ENCODE results near the gene AKT3. TPM values are rescaled to one million over a fixed set of nuclear protein-coding genes. Genes with fewer than 3 reads are reported as not detected.
A peak's percentile ranks its signal among the peaks of the same experiment; 100 is the strongest.

The AKT3 gene
- total RNA-seq, 1 experiment from 2014 or later = 31.3 TPM

DNA sequence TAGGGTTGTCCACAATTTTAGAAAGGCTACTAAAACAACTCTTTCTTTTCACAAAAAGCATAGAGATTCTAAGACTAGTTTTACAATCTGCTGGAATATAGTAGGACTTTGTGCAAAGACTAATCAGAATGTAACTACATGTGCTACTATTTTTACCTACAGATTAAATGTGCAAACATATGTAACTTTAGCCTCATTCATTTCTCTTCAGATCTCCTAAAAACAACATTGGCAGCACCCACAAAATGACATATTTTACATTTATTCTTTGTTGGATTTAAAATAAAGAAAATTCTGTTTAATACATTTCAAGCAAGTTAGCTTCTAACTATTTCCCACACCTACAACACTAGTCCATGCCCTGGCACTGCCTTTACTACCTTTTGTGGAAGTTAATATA lies 292.2 kb downstream of the AKT3 start:
- in situ Hi-C loops (cut with HindIII; ENCODE audit: low pct_unique_long_range_greater_than_20kb, low sequenced_read_pairs) = no loop called here

DNA sequence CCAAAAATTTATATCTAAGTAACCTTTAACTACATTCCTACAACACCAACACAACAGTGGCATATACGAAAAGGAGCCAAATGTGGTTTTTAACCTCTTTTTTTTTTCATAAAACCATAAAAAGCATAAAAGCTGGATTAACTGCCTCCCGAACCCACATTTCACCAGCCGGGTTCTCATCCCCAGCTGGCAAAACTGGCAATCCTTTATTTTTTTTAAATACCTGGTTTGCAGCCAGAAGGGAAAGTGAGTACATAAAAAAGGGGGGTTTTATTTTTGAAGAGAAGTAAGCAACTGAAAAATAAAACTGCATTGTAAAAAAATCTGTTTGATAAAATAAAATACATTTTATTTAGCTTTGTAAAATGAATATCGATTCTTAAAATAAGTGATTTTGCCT lies 295.4 kb downstream of the AKT3 start:
- DNase-seq (ENCODE audit: low read depth) = no peak
- in situ Hi-C loops (cut with HindIII; ENCODE audit: low pct_unique_long_range_greater_than_20kb, low sequenced_read_pairs) = no loop called here

More for the DNA sequence above, 292.2 kb downstream of the AKT3 start:
- DNase-seq (ENCODE audit: low read depth) = no peak

DNA sequence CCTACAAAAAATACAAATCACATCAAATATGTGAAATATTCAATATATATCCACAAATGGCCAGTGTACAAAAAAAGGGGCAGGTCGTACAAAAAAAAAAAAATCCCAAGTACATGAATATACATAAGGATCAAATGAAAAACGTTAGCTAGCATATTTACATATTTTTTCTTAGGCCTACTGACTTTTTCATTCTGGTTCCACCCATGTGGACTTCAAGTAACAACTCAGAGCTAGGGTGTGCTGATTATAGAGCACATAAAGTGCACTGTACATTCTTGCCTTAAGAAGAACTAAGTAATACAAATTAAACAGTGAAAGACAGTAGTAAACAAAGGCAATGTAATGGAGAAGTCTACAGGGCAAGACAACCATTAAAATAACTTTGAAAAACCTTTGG lies 297.0 kb downstream of the AKT3 start:
- in situ Hi-C loops (cut with HindIII; ENCODE audit: low pct_unique_long_range_greater_than_20kb, low sequenced_read_pairs) = no loop called here
- DNase-seq (ENCODE audit: low read depth) = no peak

DNA sequence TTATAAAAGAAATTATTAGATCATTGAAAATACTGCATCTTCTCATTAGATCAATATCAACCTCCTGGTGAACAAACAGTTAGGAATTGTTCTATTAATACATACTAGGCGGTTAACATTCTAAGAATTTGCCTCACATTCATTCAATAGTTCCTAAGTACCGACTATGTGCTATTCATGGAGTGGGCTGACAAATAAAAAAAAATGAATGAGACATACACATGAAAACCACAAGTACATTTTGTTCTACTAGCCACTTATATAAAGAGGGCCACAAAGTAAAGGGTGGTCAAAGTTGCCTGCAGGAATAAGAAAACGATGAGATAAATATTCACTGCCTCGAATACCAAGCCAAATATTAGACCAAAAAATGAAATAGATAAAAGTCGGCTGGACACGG lies 299.8 kb downstream of the AKT3 start:
- in situ Hi-C loops (cut with HindIII; ENCODE audit: low pct_unique_long_range_greater_than_20kb, low sequenced_read_pairs) = no loop called here
- DNase-seq (ENCODE audit: low read depth) = no peak

DNA sequence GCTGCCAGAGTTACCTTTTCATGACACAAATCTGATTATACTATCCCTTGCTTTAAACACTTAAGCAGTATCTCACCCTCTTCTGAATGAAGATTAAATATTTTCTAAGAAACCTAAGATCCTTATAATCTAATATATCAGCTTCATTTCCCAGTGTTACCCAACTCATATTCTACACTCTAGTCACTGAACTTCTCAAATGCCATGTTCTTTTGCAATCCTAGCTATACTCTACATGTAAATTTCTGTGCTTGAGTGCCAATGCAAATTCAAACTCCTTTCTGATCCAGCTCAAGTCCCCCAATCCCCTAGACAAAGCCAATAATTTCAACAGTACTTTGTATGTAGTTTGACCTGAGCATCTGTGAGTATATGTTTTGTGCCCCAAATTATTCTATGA lies 300.3 kb downstream of the AKT3 start:
- in situ Hi-C loops (cut with HindIII; ENCODE audit: low pct_unique_long_range_greater_than_20kb, low sequenced_read_pairs) = no loop called here
- DNase-seq (ENCODE audit: low read depth) = no peak

DNA sequence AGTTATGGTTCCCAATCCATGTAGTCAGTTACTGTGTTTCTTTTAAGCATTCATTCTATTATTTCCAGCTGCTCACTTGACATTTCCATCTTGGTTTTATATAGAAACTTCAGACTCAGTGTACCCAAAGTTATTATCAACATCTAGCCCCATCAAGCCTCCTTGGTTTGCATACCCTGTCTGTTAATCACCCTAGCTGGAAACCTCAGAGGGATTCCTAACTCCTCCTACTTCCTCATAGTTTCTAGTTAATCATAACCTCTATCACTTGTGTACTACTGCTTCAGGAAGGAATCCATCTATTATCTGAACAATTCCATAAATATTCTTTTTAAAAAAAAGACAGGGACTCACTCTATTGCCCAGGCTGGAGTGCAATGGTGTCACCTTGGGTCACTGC lies 300.9 kb downstream of the AKT3 start:
- in situ Hi-C loops (cut with HindIII; ENCODE audit: low pct_unique_long_range_greater_than_20kb, low sequenced_read_pairs) = no loop called here
- DNase-seq (ENCODE audit: low read depth) = peak; percentile 50

DNA sequence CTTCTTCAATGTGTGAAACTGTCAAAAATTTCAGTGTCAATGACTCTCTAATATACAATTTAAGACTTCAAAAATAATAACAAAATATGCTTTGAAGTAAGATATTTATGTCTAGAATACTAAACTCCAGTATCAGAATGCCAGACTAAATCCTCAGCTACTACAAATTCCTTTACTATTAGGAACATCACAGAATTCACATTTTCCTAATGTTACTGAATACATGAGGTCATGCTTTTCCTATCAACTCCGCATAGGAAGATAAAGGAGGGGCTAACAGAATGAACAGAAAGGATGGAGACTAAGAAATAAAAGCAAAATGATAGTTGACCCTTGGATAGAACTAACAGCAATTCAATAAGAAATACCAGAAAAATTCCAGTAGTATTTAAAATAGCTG lies 301.5 kb downstream of the AKT3 start:
- in situ Hi-C loops (cut with HindIII; ENCODE audit: low pct_unique_long_range_greater_than_20kb, low sequenced_read_pairs) = no loop called here
- no peak for DNase-seq (ENCODE audit: low read depth)

DNA sequence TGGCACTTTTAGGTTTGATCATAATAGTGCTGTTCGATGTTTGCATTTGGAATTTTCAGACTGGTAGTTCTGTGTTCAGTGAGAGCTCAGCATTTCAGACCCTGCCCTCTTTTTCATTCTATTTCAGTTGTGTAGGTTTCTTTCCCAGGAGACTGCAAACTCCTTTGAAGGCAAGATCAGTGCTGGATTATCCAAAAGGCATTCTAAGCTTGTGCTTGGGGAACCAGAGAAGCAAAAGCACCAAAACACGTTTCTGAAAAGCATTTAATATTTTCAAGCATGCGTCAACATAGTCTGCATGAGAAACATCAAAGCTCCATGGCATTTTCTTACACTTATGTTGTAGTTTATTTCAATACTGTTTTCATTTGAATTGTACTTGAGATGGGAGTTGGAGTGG lies 302.2 kb downstream of the AKT3 start:
- in situ Hi-C loops (cut with HindIII; ENCODE audit: low pct_unique_long_range_greater_than_20kb, low sequenced_read_pairs) = no loop called here
- DNase-seq (ENCODE audit: low read depth) = no peak

DNA sequence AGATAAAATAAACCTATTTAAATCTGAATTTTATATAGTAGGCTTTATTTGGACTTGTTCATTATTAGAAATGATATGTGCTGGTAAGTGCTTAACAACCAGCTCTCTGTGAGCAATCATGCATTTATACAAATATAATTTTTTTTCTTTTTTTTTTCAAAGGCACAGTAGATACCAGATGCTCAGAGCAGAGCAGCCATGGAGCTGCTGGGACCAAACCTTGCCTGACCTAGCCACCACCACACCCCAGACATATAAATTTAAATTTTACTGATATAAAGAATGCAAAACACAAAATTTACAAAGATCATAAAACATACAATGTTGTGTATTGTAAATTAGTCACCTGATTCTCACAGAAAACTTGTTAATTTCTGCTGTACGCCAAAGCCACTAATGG lies 303.6 kb downstream of the AKT3 start:
- DNase-seq (ENCODE audit: low read depth) = no peak
- in situ Hi-C loops (cut with HindIII; ENCODE audit: low pct_unique_long_range_greater_than_20kb, low sequenced_read_pairs) = no loop called here

DNA sequence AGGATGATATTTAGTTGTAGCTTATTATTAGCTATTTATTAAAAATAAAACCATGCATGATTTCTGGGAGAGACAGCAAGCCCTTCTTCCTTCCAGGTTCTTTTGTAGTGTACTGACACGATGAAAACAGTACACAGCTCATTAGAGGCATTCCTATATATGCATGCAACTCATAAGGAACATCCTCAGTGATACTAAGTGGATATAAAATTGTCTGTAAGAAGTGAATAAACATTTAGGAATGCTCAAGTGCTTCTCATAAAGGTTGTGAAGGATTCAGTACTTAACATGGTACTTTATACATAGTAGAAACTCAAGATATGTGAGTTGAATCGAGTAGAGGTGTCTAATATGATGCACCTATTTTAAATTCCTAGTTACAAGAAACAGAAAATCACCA lies 306.5 kb downstream of the AKT3 start:
- in situ Hi-C loops (cut with HindIII; ENCODE audit: low pct_unique_long_range_greater_than_20kb, low sequenced_read_pairs) = no loop called here

DNA sequence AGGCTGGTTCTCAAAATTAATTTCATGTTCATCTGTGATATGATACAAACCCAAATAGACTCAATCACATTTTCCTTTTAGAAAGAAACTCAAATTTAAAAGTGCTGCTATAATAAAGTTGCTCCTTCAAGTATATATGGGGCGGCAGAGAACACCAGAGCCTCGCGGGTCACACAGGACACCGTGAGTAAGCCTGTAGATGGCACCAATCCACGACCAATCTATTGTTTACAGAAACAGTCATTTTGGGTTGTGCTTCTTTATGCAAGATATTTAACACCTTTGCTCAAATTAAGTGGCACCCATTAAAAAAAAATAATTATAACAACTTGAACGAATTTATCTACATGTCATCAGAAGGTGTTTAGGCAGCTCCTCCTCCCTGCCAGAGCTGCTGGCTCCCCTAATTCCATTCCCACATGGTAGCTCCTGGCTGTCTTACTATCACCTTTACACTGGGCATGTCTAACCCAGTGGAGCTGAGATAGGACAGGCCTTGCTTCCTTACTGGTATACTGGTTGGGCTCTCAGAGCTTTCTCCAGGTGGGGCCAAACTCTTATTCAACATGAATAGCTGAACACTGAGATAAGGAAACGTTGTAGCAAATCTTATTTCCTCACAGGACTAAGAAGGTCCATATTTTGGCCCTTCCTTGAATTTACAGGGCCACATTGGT lies 307.2 kb downstream of the AKT3 start:
- DNase-seq (ENCODE audit: low read depth) = no peak
- in situ Hi-C loops (cut with HindIII; ENCODE audit: low pct_unique_long_range_greater_than_20kb, low sequenced_read_pairs) = no loop called here

More for the DNA sequence above, 306.5 kb downstream of the AKT3 start:
- DNase-seq (ENCODE audit: low read depth) = no peak

DNA sequence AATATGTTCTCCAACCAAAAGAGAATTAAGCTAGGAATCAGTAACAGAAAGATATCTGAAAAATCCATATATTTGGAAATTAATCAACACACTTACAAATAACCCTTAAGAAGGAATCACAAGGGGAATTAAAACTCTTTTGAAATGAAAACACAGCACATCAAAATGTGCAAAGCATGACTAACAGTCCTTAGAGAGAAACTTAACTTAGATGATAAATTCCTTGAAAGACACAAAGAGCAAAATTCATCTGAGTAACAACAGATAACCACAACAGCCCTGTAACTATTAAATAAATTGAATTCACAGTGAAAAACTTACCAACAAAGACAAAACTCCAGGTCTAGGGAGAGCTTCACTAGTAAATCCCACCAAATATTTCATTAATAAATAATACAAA lies 310.4 kb downstream of the AKT3 start:
- in situ Hi-C loops (cut with HindIII; ENCODE audit: low pct_unique_long_range_greater_than_20kb, low sequenced_read_pairs) = no loop called here
- DNase-seq (ENCODE audit: low read depth) = no peak

DNA sequence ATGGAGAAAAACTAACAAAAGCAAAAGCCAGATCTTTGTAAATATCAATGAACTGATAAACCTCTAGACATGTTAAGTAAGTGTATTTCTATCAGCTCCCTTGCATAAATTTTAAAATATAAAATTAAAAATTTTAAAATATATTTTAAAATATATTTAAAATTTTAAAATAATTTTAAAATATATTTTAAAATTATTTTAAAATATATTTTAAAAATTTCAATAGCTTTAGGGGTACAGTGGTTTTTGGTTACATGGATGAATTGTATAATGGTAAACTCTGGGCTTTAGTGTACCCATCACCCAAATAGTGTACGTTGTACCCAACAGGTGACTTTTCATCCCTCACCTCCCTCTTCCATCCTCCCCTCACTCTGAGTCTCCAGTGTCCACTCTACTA lies 315.0 kb downstream of the AKT3 start:
- in situ Hi-C loops (cut with HindIII; ENCODE audit: low pct_unique_long_range_greater_than_20kb, low sequenced_read_pairs) = no loop called here
- no peak for DNase-seq (ENCODE audit: low read depth)

DNA sequence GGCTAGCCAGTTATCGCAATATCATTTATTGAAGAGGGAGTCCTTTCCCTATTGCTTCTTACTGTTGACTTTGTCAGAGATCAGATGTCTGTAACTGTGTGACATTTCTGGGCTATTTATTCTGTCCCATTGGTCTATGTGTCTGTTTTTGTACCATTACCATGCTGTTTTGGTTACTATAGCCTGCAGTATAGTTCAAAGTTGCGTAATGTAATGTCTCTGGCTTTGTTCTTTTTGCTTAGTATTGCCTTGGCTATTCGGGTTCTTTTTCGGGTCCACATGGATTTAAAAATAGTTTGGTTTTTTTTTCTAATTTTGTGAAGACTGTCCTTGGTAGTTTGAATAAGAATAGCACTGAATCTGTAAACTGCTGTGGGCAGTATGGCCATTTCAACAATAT lies 320.5 kb downstream of the AKT3 start:
- DNase-seq (ENCODE audit: low read depth) = no peak
- in situ Hi-C loops (cut with HindIII; ENCODE audit: low pct_unique_long_range_greater_than_20kb, low sequenced_read_pairs) = no loop called here

DNA sequence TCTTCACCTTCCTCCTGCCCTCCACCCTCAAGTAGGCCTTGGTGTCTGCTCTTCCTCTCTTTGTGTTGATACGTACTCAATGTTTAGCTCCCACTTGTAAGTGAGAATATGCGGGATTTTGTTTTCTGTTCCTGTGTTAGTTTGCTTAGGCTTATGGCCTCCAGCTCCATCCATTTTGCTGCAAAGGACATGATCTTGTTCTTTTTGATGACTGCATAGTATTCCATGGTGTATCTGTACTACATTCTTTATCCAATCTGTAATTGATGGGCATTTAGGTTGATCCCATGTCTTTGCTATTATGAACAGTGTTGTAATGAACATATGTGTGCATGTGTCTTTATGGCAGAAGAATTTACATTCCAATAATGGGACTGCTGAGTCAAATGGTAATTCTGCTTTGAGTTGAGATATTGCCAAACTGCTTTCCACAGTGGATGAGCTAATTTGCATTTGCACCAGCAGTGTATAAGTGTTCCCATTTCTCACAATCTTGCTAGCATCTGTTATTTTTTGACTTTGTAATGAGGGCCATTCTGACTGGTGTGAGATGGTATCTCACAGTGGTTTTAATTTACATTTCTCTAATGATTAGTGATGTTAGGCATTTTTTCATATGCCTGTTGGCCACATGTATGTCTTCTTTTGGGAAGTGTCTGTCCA lies 321.5 kb downstream of the AKT3 start:
- in situ Hi-C loops (cut with HindIII; ENCODE audit: low pct_unique_long_range_greater_than_20kb, low sequenced_read_pairs) = no loop called here
- DNase-seq (ENCODE audit: low read depth) = no peak

DNA sequence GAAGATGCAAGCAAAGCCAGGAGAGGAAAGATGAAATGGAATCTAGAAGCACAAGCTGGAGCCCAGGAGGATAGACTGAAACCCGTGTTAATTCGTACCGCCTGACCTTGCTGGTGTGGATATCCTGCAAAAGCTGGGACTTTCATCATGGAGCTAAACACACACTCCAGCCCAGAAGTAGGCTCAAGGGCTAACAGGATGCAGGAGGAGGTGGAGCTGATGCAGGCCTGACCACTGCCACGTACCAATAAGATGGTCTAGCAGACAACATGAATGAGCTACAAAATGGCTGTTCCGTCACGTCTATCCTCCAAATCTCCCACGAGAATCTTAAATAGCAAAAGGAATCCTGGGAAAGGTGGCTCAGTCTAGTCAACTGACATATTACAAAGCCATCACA lies 323.9 kb downstream of the AKT3 start:
- in situ Hi-C loops (cut with HindIII; ENCODE audit: low pct_unique_long_range_greater_than_20kb, low sequenced_read_pairs) = no loop called here
- no peak for DNase-seq (ENCODE audit: low read depth)

DNA sequence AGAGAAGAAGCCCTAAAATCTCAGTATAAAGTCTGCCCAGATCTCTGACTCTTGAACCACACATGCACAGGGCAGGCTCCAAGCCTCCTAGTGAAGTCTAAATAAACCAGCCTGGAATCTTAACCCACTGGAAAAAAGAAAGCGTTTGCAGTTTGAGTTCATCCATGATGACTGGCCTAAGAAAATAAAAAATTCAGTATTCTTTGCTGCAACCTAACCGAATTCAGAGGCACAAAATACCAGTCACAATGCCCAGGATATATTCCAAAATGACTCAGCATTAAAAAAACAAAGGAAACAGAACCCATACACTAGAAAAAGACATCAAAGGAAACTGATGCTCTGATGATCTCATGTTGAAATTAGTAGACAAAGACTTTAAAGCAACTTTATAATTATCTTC lies 325.0 kb downstream of the AKT3 start:
- DNase-seq (ENCODE audit: low read depth) = peak; percentile 51
- in situ Hi-C loops (cut with HindIII; ENCODE audit: low pct_unique_long_range_greater_than_20kb, low sequenced_read_pairs) = no loop called here

DNA sequence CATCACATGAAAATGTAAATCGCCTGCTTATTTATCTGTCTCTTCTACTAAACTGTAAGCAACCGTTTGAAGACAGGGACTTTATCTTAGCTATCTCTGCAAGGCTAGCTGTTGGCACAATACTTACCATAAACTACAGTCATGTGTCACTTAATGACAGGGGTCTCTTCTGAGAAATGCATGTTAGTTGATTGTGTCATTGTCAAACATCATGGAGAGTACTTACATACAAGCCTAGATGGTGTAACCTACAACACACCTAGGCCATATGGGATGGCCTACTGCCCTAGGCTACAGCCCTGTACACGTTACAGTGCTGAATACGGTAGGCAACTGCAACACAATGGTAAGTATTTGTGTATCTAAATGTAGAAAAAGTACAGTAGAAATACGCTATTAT lies 326.3 kb downstream of the AKT3 start:
- in situ Hi-C loops (cut with HindIII; ENCODE audit: low pct_unique_long_range_greater_than_20kb, low sequenced_read_pairs) = no loop called here
- no peak for DNase-seq (ENCODE audit: low read depth)

DNA sequence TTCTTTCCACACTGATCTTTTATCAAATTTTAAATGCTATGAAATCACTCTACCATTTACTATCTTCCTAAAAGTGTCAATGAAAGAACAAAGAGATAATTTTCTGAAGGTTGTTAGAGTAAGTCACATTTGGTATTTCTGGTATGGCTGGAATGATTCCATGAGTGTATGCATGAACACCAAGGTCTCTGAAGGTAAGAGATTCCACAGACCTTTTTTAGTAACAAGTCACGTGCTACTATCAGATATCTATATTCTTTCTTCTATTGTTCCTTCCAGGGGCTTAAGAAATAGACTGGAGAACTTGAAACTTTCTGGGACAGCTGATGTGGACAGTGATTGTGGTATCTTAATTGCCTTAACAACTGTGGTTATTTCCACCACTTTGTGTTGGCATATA lies 329.2 kb downstream of the AKT3 start:
- in situ Hi-C loops (cut with HindIII; ENCODE audit: low pct_unique_long_range_greater_than_20kb, low sequenced_read_pairs) = no loop called here
- no peak for DNase-seq (ENCODE audit: low read depth)

DNA sequence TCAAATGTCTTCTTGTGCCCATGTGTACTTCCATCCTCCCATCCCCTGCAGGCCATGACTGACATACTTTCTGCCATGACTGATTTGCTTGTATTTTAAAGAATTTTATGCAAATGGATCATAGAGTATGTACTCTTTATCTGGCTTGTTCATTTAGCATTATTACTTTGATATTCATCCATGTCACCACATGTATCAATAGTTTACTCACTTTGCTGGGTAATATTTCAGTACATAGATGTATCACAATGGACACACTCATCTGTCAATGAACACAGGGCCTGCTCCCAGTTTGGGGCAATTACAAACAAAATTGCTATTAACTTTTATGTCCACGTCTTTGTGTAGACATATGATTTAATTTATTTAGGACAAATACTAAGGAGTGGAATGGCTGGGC lies 335.1 kb downstream of the AKT3 start:
- DNase-seq (ENCODE audit: low read depth) = no peak
- in situ Hi-C loops (cut with HindIII; ENCODE audit: low pct_unique_long_range_greater_than_20kb, low sequenced_read_pairs) = no loop called here

All from Caki2 (cell line).